GM12878 (cell line): ENCODE results near the gene TMEM52B. TPM values are rescaled to one million over a fixed set of nuclear protein-coding genes. Genes with fewer than 3 reads are reported as not detected.

Experiments
- ATAC-seq: fragments of 200-7000 bp; cut with Tn5 transposase; 3 replicates; pipeline ENCODE4 v1.9.1; 2020; ENCODE audit warnings: mild to moderate bottlenecking, moderate library complexity
- BruUV-seq: library from RNA; stranded (reverse); fragments of 400-500 nt; replicated peaks from 2 replicates; lab custom pipeline; 2021; lab: Mats Ljungman, UMichigan
- CTCF ChIA-PET: fragments of 300-600 bp; sonication (Branson Sonifier 250); formaldehyde crosslinking; extraction: SDS; loops from one replicate; lab custom pipeline; 2021; ENCODE audit warnings: inconsistent platforms; lab: Yijun Ruan, JAX
- POLR2A ChIA-PET: fragments of 350-600 bp; formaldehyde crosslinking; extraction: SDS; loops from one replicate; lab custom pipeline; 2021; ENCODE audit warnings: inconsistent platforms; lab: Charles Lee
- RAD21 ChIA-PET: fragments of 300-600 bp; sonication (Branson Sonifier 250); formaldehyde crosslinking; loops from one replicate; lab custom pipeline; 2023; ENCODE audit warnings: antibody characterized with exemption; ENCODE audit not compliant: unreplicated experiment; lab: Charles Lee
- SMC1A ChIA-PET: fragments of 300-600 bp; sonication (Branson Sonifier 250); formaldehyde crosslinking; loops from one replicate; lab custom pipeline; 2023; ENCODE audit not compliant: unreplicated experiment, uncharacterized antibody; lab: Charles Lee
- DNase-seq: peaks from one replicate; pipeline ENCODE4 v3.0.0-alpha.2; 2011; ENCODE audit warnings: low read depth, low spot score
- FAIRE-seq: peaks from 3 replicates; lab custom pipeline; 2011; peaks lifted over from hg19 to GRCh38; lab: Jason Lieb, UNC
- H2AFZ ChIP-seq: 2 replicates; pipeline ENCODE4 v1.6.0; 2011; ENCODE audit warnings: low read depth, low read length, control low read depth; ENCODE audit not compliant: control insufficient read depth
- H3K27ac ChIP-seq: 2 replicates; pipeline ENCODE4 v1.5.1; 2011; ENCODE audit warnings: control low read depth; ENCODE audit not compliant: control insufficient read depth, insufficient read depth
- H3K27me3 ChIP-seq, 2 experiments: replicated peaks in 1 of 2; 2 replicates each; pipeline versions ENCODE4 v1.6.0 to v1.6.1; 2011; ENCODE audit warnings: low read length in 1 of 2; ENCODE audit not compliant: control insufficient read depth in 2 of 2, insufficient read depth in 2 of 2
- H3K36me3 ChIP-seq, 2 experiments: 2 replicates each; pipeline ENCODE4 v1.5.1; 2011; ENCODE audit warnings: low read length in 1 of 2; ENCODE audit not compliant: control insufficient read depth in 2 of 2, insufficient read depth in 2 of 2
- H3K4me1 ChIP-seq: 2 replicates; pipeline ENCODE4 v1.6.1; 2011; ENCODE audit warnings: mild to moderate bottlenecking, low read length, moderate library complexity, mixed read lengths; ENCODE audit not compliant: control insufficient read depth, insufficient read depth
- H3K4me2 ChIP-seq: 2 replicates; pipeline ENCODE4 v1.6.0; 2011; ENCODE audit warnings: control low read depth; ENCODE audit not compliant: control insufficient read depth, insufficient read depth
- H3K4me3 ChIP-seq: fragments of 200-600 bp; sonication (generic); 2 replicates; pipeline ENCODE4 v1.5.1; 2016
- H3K79me2 ChIP-seq: 2 replicates; pipeline ENCODE4 v1.6.0; 2011; ENCODE audit warnings: low read length; ENCODE audit not compliant: control insufficient read depth, insufficient read depth
- H3K9ac ChIP-seq: 2 replicates; pipeline ENCODE4 v1.8.0; 2011; ENCODE audit warnings: low read length, control low read depth, mixed read lengths; ENCODE audit not compliant: control insufficient read depth, insufficient read depth
- H3K9me3 ChIP-seq: replicated peaks from 3 replicates; pipeline ENCODE4 v1.5.1; 2011; ENCODE audit warnings: mild to moderate bottlenecking, low read length; ENCODE audit not compliant: control insufficient read depth, insufficient read depth
- H4K20me1 ChIP-seq: 2 replicates; pipeline ENCODE4 v1.6.0; 2011; ENCODE audit not compliant: control insufficient read depth, insufficient read depth
- ASH2L ChIP-seq: fragments of 300-600, 200-600 bp; sonication (generic); IDR thresholded peaks from 2 replicates; pipeline ENCODE4 v1.6.1; 2017; ENCODE audit warnings: low read depth, mild to moderate bottlenecking, borderline replicate concordance
- CBFB ChIP-seq: IDR thresholded peaks from 2 replicates; pipeline ENCODE4 v1.6.1; 2016; ENCODE audit warnings: antibody characterized with exemption, low read depth
- CHD4 ChIP-seq: fragments of 200-600 bp; sonication (generic); IDR thresholded peaks from 2 replicates; pipeline ENCODE4 v1.6.1; 2016; ENCODE audit warnings: mild to moderate bottlenecking
- EP300 ChIP-seq, 2 experiments: fragments of 150-350 bp in 1 of 2; IDR thresholded peaks; 2 replicates each; pipeline ENCODE4 v1.6.1; 2011 to 2012; ENCODE audit warnings: low read depth in 2 of 2, low read length in 2 of 2, borderline replicate concordance in 1 of 2, improper control_type of control experiment in 1 of 2, inconsistent platforms in 1 of 2; ENCODE audit not compliant: control insufficient read depth in 1 of 2
- ETV6 ChIP-seq, 2 experiments: fragments of 450-650 bp in 1 of 2; IDR thresholded peaks in 1 of 2; conservative IDR thresholded peaks in 1 of 2; 2 replicates each; pipeline ENCODE4 v1.6.1; 2014; ENCODE audit warnings: antibody characterized with exemption in 1 of 2, borderline replicate concordance in 1 of 2, low read depth in 1 of 2, mild to moderate bottlenecking in 1 of 2, moderate library complexity in 1 of 2
- HCFC1 ChIP-seq: fragments of 150-350 bp; IDR thresholded peaks from 2 replicates; pipeline ENCODE4 v1.6.1; 2014; ENCODE audit warnings: low read length
- HDAC2 ChIP-seq: fragments of 200-600 bp; sonication (generic); IDR thresholded peaks from 2 replicates; pipeline ENCODE4 v1.6.1; 2017
- IRF3 ChIP-seq: fragments of 450-650 bp; IDR thresholded peaks from 2 replicates; pipeline ENCODE4 v1.6.1; 2014; ENCODE audit warnings: mild to moderate bottlenecking
- MLLT1 ChIP-seq: fragments of 450-650 bp; IDR thresholded peaks from 2 replicates; pipeline ENCODE4 v1.6.1; 2016; ENCODE audit warnings: mild to moderate bottlenecking
- MXI1 ChIP-seq: fragments of 150-350 bp; IDR thresholded peaks from 2 replicates; pipeline ENCODE4 v1.6.1; 2011; ENCODE audit warnings: low read depth, mild to moderate bottlenecking, inconsistent platforms, low read length, improper control_type of control experiment
- NFYA ChIP-seq: IDR thresholded peaks from 2 replicates; pipeline ENCODE4 v1.6.1; 2011; ENCODE audit warnings: low read depth, mild to moderate bottlenecking, low read length, improper control_type of control experiment, borderline replicate concordance
- PKNOX1 ChIP-seq: fragments of 450-650 bp; IDR thresholded peaks from 2 replicates; pipeline ENCODE4 v1.6.1; 2016; ENCODE audit warnings: mild to moderate bottlenecking
- POLR2A ChIP-seq: IDR thresholded peaks from 2 replicates; pipeline ENCODE4 v1.6.1; 2011; ENCODE audit warnings: low read depth, mild to moderate bottlenecking, low read length
- RELA ChIP-seq: fragments of 450-650 bp; IDR thresholded peaks from 2 replicates; pipeline ENCODE4 v1.8.0; 2014; ENCODE audit warnings: borderline replicate concordance; ENCODE audit not compliant: partially characterized antibody
- SMAD5 ChIP-seq: IDR thresholded peaks from 2 replicates; pipeline ENCODE4 v1.6.1; 2016; ENCODE audit warnings: antibody characterized with exemption, low read depth
- STAT3 ChIP-seq: IDR thresholded peaks from 2 replicates; pipeline ENCODE4 v1.6.1; 2011; ENCODE audit warnings: low read depth, low read length, improper control_type of control experiment
- TBL1XR1 ChIP-seq: IDR thresholded peaks from 2 replicates; pipeline ENCODE4 v1.6.1; 2012; ENCODE audit warnings: low read depth, low read length, improper control_type of control experiment
- ZNF384 ChIP-seq: IDR thresholded peaks from 2 replicates; pipeline ENCODE4 v1.6.1; 2012; ENCODE audit warnings: low read depth, mild to moderate bottlenecking, low read length, improper control_type of control experiment, borderline replicate concordance
- WGBS: methylation state at CpG from one replicate; pipeline ENCODE4 v1.1.6; 2016; ENCODE audit warnings: low lambda C conversion rate; ENCODE audit not compliant: insufficient replicate concordance, insufficient coverage; ENCODE audit errors: missing lambda C conversion rate; 5-methylcytosine and 5-hydroxymethylcytosine counted together
- in situ Hi-C: fragments of 300-500 bp; cut with MboI; formaldehyde crosslinking; loops from 9 replicates; pipeline ENCODE4 v1.14.3; 2018; ENCODE audit warnings: mixed read lengths
- intact Hi-C: fragments of 100-400 bp; cut with micrococcal nuclease; formaldehyde crosslinking; loops from one replicate; pipeline ENCODE4 v1.14.2; 2022; ENCODE audit not compliant: unreplicated experiment
- polyA plus RNA-seq, 11 experiments: library from polyadenylated mRNA; depleted of rRNA in 4 of 11; unstranded in 6 of 11; stranded (reverse) in 5 of 11; fragments of >200 nt; fragmentation: Nextera tagmentation in 4 of 11; fragmentation: Illumina TruSeq in 1 of 11; extraction: Ambion mirVana in 4 of 11; extraction: Trizol in 1 of 11; gene quantifications; 1 replicate in 1 of 11; 2 replicates in 10 of 11; pipeline versions ENCODE4 v1.2.1 to v1.2.3, GENCODE V29; 2011 to 2016; ENCODE audit warnings: inconsistent platforms in 2 of 11, missing spikeins in 2 of 11, low read depth in 1 of 11
- total RNA-seq, 4 experiments: library from RNA; depleted of rRNA in 3 of 4; stranded (reverse); fragments of >200 nt in 3 of 4; fragmentation: Illumina TruSeq in 1 of 4; extraction: Trizol in 1 of 4; gene quantifications; 2 replicates each; pipeline versions ENCODE4 v1.2.1 to v1.2.3, GENCODE V29; 2013 to 2021

The TMEM52B gene
- total and polyA plus RNA-seq, 10 of the 15 experiments (the other 5 are each of a cell fraction or from before 2014, with no cell fraction given): not detected

- no TSS peak for BruUV-seq
- no peak overlapping the region for H3K4me3 ChIP-seq
- H2AFZ ChIP-seq: no peak overlapping the region
- no peaks in the 10 kb centered on the region for H3K36me3 ChIP-seq
- H3K4me1 ChIP-seq: peaks cover 8% of the 10 kb centered on the region; the same call in 1 of the 2 replicates
- 83% methylated on average over 1 of the region's 2 CpGs for WGBS
- in situ Hi-C loops (no loop called here), intact Hi-C loops (loop anchor here (5.0 kb wide), 1 partner anchor 184 kb away; no protein-coding TSS in a partner anchor)
- TF ChIP-seq ETV6 (conservative IDR thresholded peaks at IDR 0.05 in 1 of 2, IDR thresholded peaks at IDR 0.05 in 1 of 2; ENCODE audit: borderline replicate concordance in 1 of 2, low read depth in 1 of 2) (no peak), STAT3 (no peak), MXI1 (no peak), RELA (no peak), TBL1XR1 (no peak), IRF3 (no peak), PKNOX1 (no peak), MLLT1 (no peak), SMAD5 (no peak), HCFC1 (no peak), NFYA (no peak), CHD4 (no peak), ASH2L (no peak), POLR2A (no peak), HDAC2 (no peak), CBFB (no peak), EP300 (IDR thresholded peaks at IDR 0.05; ENCODE audit: borderline replicate concordance in 1 of 2, control insufficient read depth in 1 of 2, low read depth in 2 of 2, low read length in 2 of 2) (no peak), ZNF384 (no peak)
- ChIA-PET CTCF (interaction anchor here (1.0 to 2.4 kb wide), 6 partner anchors 9 to 381 kb away, joined by 3 to 13 read pairs (median 5); no protein-coding TSS in a partner anchor), RAD21 (no interaction called here), POLR2A (no interaction called here), SMC1A (interaction anchor here (1.0 to 1.8 kb wide), 4 partner anchors 8 to 374 kb away, joined by 5 to 6 read pairs (median 5); no protein-coding TSS in a partner anchor)
- FAIRE-seq: no peak
- no peaks in the 10 kb centered on the region for H4K20me1 ChIP-seq
- H3K79me2 ChIP-seq: no peaks in the 10 kb centered on the region
- H3K9ac ChIP-seq: no peak overlapping the region
- no peak for ATAC-seq
- no peak for DNase-seq
- peaks cover 5% of the 10 kb centered on the region; the same call in 2 of the 3 replicates for H3K9me3 ChIP-seq
- no peak overlapping the region for H3K27ac ChIP-seq
- H3K27me3 ChIP-seq: no peaks in the 10 kb centered on the region; a peak in 1 of 4 replicates
- H3K4me2 ChIP-seq: no peak overlapping the region
These were observed 47.6 kb upstream of the TMEM52B start for GRCh38 chr12:10131111-10131690.
